ENCODE measurements around the gene TMEM270.

DNA sequence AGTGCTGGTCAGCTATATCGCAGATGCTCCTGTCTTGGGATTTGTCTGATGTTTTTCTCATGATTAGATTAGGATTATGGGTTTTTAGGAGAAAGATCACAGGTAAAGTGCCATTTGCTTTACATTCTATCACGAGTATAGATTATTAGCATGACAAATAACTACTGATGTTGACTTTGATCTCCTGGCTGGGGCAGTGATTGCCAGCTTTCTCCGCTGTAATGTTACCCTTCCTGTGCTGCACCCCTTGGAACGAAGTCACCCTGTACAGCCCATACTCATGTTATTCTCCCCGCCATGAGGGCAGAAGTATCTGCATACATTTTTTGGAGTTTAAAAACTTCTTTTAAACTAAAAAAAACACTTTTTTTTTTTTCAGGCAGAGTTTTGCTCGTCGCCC is 40.9 kb upstream of the TMEM270 start:
- TF ChIP-seq FOXM1 (IDR thresholded peaks at IDR 0.05; ENCODE audit: borderline replicate concordance): no peak
- TF ChIP-seq FOXK2 (IDR thresholded peaks at IDR 0.05): no peak
- TF ChIP-seq FOXA1 (IDR thresholded peaks at IDR 0.05): no peak
- no peak for TF ChIP-seq TARDBP (IDR thresholded peaks at IDR 0.05)
- no peak for TF ChIP-seq L3MBTL2 (conservative IDR thresholded peaks at IDR 0.05)
- no peak for TF ChIP-seq BHLHE40 (IDR thresholded peaks at IDR 0.05; ENCODE audit: borderline replicate concordance)
- TF ChIP-seq SP1 (IDR thresholded peaks at IDR 0.05): no peak
- TF ChIP-seq ARNT (IDR thresholded peaks at IDR 0.05): no peak
- TF ChIP-seq SUZ12 (IDR thresholded peaks at IDR 0.05): no peak
- no peak for TF ChIP-seq NFRKB (IDR thresholded peaks at IDR 0.05)
- no peak for TF ChIP-seq ELF4 (IDR thresholded peaks at IDR 0.05)
- TF ChIP-seq LEF1 (IDR thresholded peaks at IDR 0.05; ENCODE audit: borderline replicate concordance): no peak
- TF ChIP-seq CTBP1 (IDR thresholded peaks at IDR 0.05; ENCODE audit: borderline replicate concordance): no peak

All from HEK293T (cell line).